Ishikawa (cell line): ENCODE data around the gene ZCCHC7.

ENCODE experiments used
- CEBPB ChIP-seq: IDR thresholded peaks from 2 replicates; pipeline ENCODE4 v1.6.1; 2012
- CREB1 ChIP-seq: IDR thresholded peaks from 2 replicates; pipeline ENCODE4 v1.6.1; 2012; ENCODE audit warnings: low read depth
- EGR1 ChIP-seq: IDR thresholded peaks from 2 replicates; pipeline ENCODE4 v1.6.1; 2012
- EP300 ChIP-seq: IDR thresholded peaks from 2 replicates; pipeline ENCODE4 v1.6.1; 2012; ENCODE audit warnings: borderline replicate concordance
- FOXM1 ChIP-seq: IDR thresholded peaks from 2 replicates; pipeline ENCODE4 v1.6.1; 2012; ENCODE audit warnings: low read depth, borderline replicate concordance
- MAX ChIP-seq: IDR thresholded peaks from 2 replicates; pipeline ENCODE4 v1.6.1; 2012
- NFIC ChIP-seq: IDR thresholded peaks from 2 replicates; pipeline ENCODE4 v1.6.1; 2012
- RAD21 ChIP-seq: IDR thresholded peaks from 2 replicates; pipeline ENCODE4 v1.6.1; 2012; ENCODE audit warnings: low read depth
- REST ChIP-seq: IDR thresholded peaks from 2 replicates; pipeline ENCODE4 v1.6.1; 2012; ENCODE audit warnings: low read depth, mild to moderate bottlenecking
- TAF1 ChIP-seq: IDR thresholded peaks from 2 replicates; pipeline ENCODE4 v1.6.1; 2012; ENCODE audit warnings: low read depth, mild to moderate bottlenecking
- TCF12 ChIP-seq: IDR thresholded peaks from 2 replicates; pipeline ENCODE4 v1.6.1; 2012; ENCODE audit warnings: low read depth
- TEAD4 ChIP-seq: IDR thresholded peaks from 2 replicates; pipeline ENCODE4 v1.6.1; 2012
- YY1 ChIP-seq: IDR thresholded peaks from 2 replicates; pipeline ENCODE4 v1.6.1; 2012; ENCODE audit warnings: low read depth
- ZBTB7A ChIP-seq: IDR thresholded peaks from 2 replicates; pipeline ENCODE4 v1.6.1; 2012; ENCODE audit warnings: low read depth
- TF ChIP-seq, protein P1 (sequence below): IDR thresholded peaks from 2 replicates; pipeline ENCODE4 v1.6.1; 2012

The ZCCHC7 gene

DNA sequence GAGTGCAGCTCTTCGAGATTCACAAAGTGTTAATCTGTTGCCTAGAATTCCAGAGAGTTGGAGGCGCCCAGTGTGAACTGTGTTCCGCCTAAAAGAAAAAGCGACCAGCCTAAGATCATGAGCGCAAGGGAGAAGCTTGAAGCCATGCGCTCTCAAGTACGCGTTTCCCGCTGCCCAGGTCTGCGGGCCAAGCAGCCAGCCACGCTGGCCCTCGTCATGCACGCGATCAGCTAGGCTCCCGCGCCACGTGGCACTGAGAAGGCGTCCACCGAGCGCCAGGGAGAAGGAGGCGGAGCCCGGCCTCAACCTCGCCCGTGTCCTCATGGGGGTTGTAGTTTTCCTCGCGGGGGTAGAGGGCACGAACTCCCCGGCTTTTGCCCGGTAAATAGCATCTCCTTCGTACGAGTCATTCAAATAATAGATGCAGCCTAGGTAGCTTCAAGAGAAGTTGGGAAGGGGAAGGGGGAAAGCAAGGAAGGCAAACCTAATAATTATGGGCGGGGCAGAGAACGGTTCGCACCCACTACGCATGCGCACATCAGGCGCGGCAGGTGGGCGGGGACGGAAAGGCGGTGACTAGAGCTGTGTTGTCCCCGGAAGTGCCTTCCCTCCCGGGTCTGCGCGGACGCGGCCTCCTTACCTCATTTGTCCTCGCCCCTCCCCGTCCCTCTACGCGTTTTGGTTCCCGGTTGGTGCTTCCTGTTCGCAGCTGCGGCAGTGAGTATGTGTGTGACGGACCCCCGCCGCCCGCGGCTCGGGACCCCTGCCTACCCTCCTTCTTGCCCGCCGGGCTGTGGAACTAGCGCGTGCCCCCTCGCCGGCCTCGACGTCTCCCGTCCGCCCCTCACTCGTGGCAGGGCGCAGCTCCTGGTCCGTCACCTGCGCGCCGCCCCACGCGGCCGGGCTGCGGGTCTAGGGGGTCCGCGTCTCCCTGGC is at the start of gene ZCCHC7:
TSS of gene ZCCHC7 (plus strand) at position 668 of the 936 bp plus-strand sequence.
- TF ChIP-seq TAF1 (peak; percentile 44), REST (no peak), TCF12 (peak; percentile 70), ZBTB7A (peak; percentile 86), YY1 (no peak), MAX (peak; percentile 100), TEAD4 (peak; percentile 66; the same call in 1 of the 2 replicates), CEBPB (no peak), CREB1 (0 out of 2 replicates have a peak, but pooled peaks have one; percentile 41)
- TF ChIP-seq, protein P1, sequence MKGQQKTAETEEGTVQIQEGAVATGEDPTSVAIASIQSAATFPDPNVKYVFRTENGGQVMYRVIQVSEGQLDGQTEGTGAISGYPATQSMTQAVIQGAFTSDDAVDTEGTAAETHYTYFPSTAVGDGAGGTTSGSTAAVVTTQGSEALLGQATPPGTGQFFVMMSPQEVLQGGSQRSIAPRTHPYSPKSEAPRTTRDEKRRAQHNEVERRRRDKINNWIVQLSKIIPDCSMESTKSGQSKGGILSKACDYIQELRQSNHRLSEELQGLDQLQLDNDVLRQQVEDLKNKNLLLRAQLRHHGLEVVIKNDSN, result peak; percentile 91

GRCh38 chr9:37079370-37080164 is 40.8 kb upstream of the ZCCHC7 start:
- TF ChIP-seq YY1 (no peak), CEBPB (no peak), NFIC (no peak), CREB1 (peak; percentile 37; the same call in 1 of the 2 replicates), EP300 (no peak), TCF12 (peak; percentile 63; the same call in 1 of the 2 replicates), FOXM1 (no peak), TEAD4 (peak; percentile 55), REST (no peak), ZBTB7A (0 out of 2 replicates have a peak, but pooled peaks have one; percentile 86), RAD21 (no peak), MAX (peak; percentile 100), TAF1 (no peak), EGR1 (peak; percentile 39; the same call in 1 of the 2 replicates)
- TF ChIP-seq, protein P1, result peak; percentile 84

GRCh38 chr9:37080165-37080628 is 40.2 kb upstream of the ZCCHC7 start:
- TF ChIP-seq ZBTB7A, result peak; percentile 23

DNA sequence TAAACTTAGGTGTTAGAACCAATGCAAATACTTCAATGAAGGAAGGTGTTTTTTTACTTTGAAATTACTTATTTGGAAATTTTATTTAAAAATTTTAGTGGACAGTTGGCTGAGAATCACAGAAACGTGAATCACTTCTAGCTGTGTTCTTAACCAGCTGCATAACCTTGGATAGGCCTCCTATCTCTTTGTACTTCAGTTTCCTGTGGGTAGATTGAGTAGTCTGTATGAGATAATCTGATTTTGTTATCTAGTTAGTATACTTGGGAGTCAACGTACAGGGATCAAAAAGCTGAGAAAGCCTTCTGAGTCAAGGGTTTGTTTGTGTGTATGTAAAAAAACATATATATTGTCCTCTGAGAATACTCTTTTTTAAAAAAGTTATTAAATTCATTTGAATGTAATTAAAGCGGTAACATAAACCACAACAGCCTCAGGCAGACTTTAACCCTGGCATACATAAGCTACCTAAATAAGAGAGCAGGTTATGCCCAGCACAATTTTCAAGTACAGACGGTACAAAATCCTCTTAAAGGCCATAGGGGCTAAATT is 38.1 kb upstream of the ZCCHC7 start:
- TF ChIP-seq TAF1 (no peak), EGR1 (no peak), NFIC (no peak), REST (no peak), YY1 (no peak), TEAD4 (no peak), RAD21 (no peak), EP300 (no peak), CREB1 (no peak), FOXM1 (no peak), TCF12 (no peak), ZBTB7A (no peak), MAX (no peak)
- TF ChIP-seq, protein P1, result no peak
